Measurements from ENCODE around the gene EPC1. TPM values are rescaled to one million over a fixed set of nuclear protein-coding genes. Genes with fewer than 3 reads are reported as not detected.

Gene EPC1
- total RNA-seq, 1 experiment from 2014 or later = 21.5 TPM

DNA sequence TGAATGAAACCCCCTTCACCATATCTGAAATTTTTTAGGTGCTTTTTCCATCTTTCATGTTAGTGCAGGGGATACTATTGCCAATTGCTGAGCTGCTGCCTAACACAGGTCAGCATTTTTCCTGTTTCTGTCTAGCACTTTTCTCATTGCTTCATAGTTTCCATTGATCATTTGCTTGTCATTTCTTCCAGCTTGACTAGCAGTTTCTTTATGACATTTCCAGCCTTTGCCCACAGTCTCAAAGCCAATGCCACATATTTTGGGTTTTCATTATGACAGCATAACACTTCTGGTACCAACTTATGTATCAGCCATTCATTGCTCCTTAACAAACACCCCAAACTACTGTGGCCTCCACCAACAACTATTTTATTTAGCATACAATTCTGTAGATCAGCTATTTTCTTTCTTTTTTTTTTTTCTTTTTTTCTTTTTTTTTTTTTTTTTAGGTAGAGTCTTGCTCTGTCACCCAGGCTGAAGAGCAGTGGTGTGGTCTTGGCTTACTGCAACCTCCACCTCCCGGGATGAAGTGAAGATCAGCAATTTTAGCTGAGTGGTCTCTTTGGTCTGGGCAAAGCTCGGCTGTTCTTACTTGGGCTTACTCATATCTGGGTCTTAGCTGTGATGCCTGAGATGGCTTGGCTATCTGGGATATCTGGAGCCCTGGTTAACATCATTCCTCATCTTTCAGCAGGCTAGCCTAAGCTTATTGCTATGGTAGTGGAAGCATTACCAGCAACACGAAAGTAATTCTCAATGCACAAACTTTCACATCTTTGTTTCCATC lies 102.3 kb downstream of the EPC1 start:
- Histone ChIP-seq H3K79me2 (ENCODE audit: low read depth) (no peaks in the 10 kb centered on the region), H3K4me2 (0 out of 2 replicates have a peak overlapping the region, but pooled peaks have one; percentile 1), H3K9me3 (ENCODE audit: insufficient read depth, low read depth) (no peaks in the 10 kb centered on the region), H3K27me3 (ENCODE audit: insufficient read depth, low read depth) (no peaks in the 10 kb centered on the region), H3K4me1 (replicated peaks; ENCODE audit: insufficient read depth) (peaks cover 26% of the 10 kb centered on the region), H3F3A (ENCODE audit: insufficient read depth, low read depth) (peaks cover 9% of the 10 kb centered on the region; the same call in 1 of the 2 replicates), H4K20me1 (ENCODE audit: insufficient read depth) (no peaks in the 10 kb centered on the region), H2AFZ (no peak overlapping the region), H3K36me3 (ENCODE audit: low read depth) (no peaks in the 10 kb centered on the region), H3K4me3 (no peak overlapping the region), H3K27ac (no peak overlapping the region), H3K9me2 (ENCODE audit: insufficient read depth) (no peaks in the 10 kb centered on the region)
- ChIA-PET CTCF (interaction anchor here (0.7 kb wide), 2 partner anchors 7 to 688 kb away, joined by 3 to 8 read pairs; no protein-coding TSS in a partner anchor), POLR2A (ENCODE audit: unreplicated experiment) (interaction anchor here (0.9 kb wide), 1 partner anchor 1144 kb away, joined by 8 read pairs; no protein-coding TSS in a partner anchor)
- no TSS peak for BruUV-seq (replicated peaks)
- no peak for TF ChIP-seq EZH2 (IDR thresholded peaks at IDR 0.05; ENCODE audit: low read depth)
- TF ChIP-seq, protein P1, sequence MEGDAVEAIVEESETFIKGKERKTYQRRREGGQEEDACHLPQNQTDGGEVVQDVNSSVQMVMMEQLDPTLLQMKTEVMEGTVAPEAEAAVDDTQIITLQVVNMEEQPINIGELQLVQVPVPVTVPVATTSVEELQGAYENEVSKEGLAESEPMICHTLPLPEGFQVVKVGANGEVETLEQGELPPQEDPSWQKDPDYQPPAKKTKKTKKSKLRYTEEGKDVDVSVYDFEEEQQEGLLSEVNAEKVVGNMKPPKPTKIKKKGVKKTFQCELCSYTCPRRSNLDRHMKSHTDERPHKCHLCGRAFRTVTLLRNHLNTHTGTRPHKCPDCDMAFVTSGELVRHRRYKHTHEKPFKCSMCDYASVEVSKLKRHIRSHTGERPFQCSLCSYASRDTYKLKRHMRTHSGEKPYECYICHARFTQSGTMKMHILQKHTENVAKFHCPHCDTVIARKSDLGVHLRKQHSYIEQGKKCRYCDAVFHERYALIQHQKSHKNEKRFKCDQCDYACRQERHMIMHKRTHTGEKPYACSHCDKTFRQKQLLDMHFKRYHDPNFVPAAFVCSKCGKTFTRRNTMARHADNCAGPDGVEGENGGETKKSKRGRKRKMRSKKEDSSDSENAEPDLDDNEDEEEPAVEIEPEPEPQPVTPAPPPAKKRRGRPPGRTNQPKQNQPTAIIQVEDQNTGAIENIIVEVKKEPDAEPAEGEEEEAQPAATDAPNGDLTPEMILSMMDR (conservative IDR thresholded peaks at IDR 0.05) = no peak
- DNase-seq = no peak
- intact Hi-C loops (cut with micrococcal nuclease; ENCODE audit: unreplicated experiment) = no loop called here

DNA sequence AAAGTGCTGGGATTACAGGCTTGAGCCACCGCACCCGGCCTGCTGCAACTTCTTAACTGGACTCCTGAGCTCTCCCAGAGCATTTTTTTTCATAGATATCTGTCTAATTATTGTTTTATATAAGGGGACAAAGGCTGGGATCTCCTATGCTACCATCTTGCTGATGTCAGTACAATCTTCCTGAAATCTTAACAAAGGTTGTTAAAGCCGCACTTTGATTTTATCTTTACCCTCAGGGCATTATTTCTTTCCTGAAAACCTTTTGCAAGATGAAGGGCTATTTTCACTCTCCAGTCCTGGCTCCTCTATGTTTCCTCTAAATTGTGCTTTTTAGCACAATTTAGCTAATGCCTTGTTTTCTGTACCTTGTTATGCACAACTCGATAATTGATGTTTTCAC lies 102.9 kb downstream of the EPC1 start:
- no TSS peak for BruUV-seq (replicated peaks)
- Histone ChIP-seq H3K27ac (no peak overlapping the region), H2AFZ (no peak overlapping the region), H3K27me3 (ENCODE audit: insufficient read depth, low read depth) (no peaks in the 10 kb centered on the region), H3K9me2 (ENCODE audit: insufficient read depth) (no peaks in the 10 kb centered on the region), H3K36me3 (ENCODE audit: low read depth) (no peaks in the 10 kb centered on the region), H3K4me2 (0 out of 2 replicates have a peak overlapping the region, but pooled peaks have one; percentile 1), H3K9me3 (ENCODE audit: insufficient read depth, low read depth) (no peaks in the 10 kb centered on the region), H3F3A (ENCODE audit: insufficient read depth, low read depth) (peaks cover 12% of the 10 kb centered on the region; the same call in 1 of the 2 replicates), H3K79me2 (ENCODE audit: low read depth) (no peaks in the 10 kb centered on the region), H4K20me1 (ENCODE audit: insufficient read depth) (no peaks in the 10 kb centered on the region), H3K4me1 (replicated peaks; ENCODE audit: insufficient read depth) (peaks cover 32% of the 10 kb centered on the region), H3K4me3 (no peak overlapping the region)
- intact Hi-C loops (cut with micrococcal nuclease; ENCODE audit: unreplicated experiment) = no loop called here
- TF ChIP-seq EZH2 (IDR thresholded peaks at IDR 0.05; ENCODE audit: low read depth) = no peak
- TF ChIP-seq, protein P1 (conservative IDR thresholded peaks at IDR 0.05) = no peak
- ChIA-PET POLR2A (ENCODE audit: unreplicated experiment) (interaction anchor here (0.9 kb wide), 1 partner anchor 1143 kb away, joined by 8 read pairs; no protein-coding TSS in a partner anchor), CTCF (interaction anchor here (0.5 to 1.6 kb wide), 5 partner anchors 8 to 688 kb away, joined by 3 to 8 read pairs (median 4); no protein-coding TSS in a partner anchor)
- DNase-seq = peak in 1 of 2 experiments; percentile 49

DNA sequence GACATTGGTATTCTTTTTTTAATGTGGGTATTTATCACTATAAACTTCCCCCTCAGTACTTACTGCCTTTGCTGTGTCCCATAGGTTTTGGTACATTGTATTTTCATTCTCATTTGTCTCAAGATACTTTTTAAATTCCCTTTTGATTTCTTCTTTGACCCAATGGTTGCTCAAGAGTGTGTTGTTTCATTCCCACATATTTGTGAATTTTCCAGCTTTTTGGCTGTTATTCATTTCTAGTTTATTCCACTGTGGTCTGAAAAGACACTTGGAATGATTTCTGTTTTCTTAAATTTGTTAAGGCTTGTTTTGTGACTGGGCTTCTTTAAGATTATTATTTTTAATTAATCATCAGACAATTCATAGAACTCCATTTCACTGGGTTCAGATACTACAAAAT lies 105.0 kb downstream of the EPC1 start:
- H3K36me3 ChIP-seq (ENCODE audit: low read depth) = no peaks in the 10 kb centered on the region
- no peaks in the 10 kb centered on the region for H3K79me2 ChIP-seq (ENCODE audit: low read depth)
- H3K4me3 ChIP-seq = no peak overlapping the region
- no peaks in the 10 kb centered on the region for H3K9me3 ChIP-seq (ENCODE audit: insufficient read depth, low read depth)
- no peak for TF ChIP-seq EZH2 (IDR thresholded peaks at IDR 0.05; ENCODE audit: low read depth)
- TF ChIP-seq, protein P1 (conservative IDR thresholded peaks at IDR 0.05) = no peak
- H3K27me3 ChIP-seq (ENCODE audit: insufficient read depth, low read depth) = no peaks in the 10 kb centered on the region
- CTCF ChIA-PET = no interaction called here
- H3K9me2 ChIP-seq (ENCODE audit: insufficient read depth) = no peaks in the 10 kb centered on the region
- no peak overlapping the region for H3K4me2 ChIP-seq
- H4K20me1 ChIP-seq (ENCODE audit: insufficient read depth) = no peaks in the 10 kb centered on the region
- no peak overlapping the region for H2AFZ ChIP-seq
- H3K27ac ChIP-seq = no peak overlapping the region
- peaks cover 45% of the 10 kb centered on the region for H3K4me1 ChIP-seq (replicated peaks; ENCODE audit: insufficient read depth)
- DNase-seq = no peak
- intact Hi-C loops (cut with micrococcal nuclease; ENCODE audit: unreplicated experiment) = no loop called here
- BruUV-seq (replicated peaks) = no TSS peak
- POLR2A ChIA-PET (ENCODE audit: unreplicated experiment) = no interaction called here
- H3F3A ChIP-seq (ENCODE audit: insufficient read depth, low read depth) = peaks cover 19% of the 10 kb centered on the region; the same call in 1 of the 2 replicates

Data from PC-9 (cell line).